DOHH2 (cell line): ENCODE results near the gene TMEM260.

Source experiments
- H3F3A ChIP-seq: fragments of 200-600 bp; sonication (generic), shearing (Covaris generic); 2 replicates; pipeline ENCODE4 v1.6.0; 2016; ENCODE audit warnings: antibody characterized with exemption, mild to moderate bottlenecking; ENCODE audit not compliant: control insufficient read depth, insufficient read depth
- H3K27ac ChIP-seq: fragments of 200-600 bp; sonication (generic); 2 replicates; pipeline ENCODE4 v1.5.1; 2014; ENCODE audit warnings: low read depth, mild to moderate bottlenecking, low read length, moderate library complexity
- H3K27me3 ChIP-seq: fragments of 200-600 bp; sonication (generic); 2 replicates; pipeline ENCODE4 v1.6.1; 2014; ENCODE audit warnings: mild to moderate bottlenecking, low read length, mixed read lengths; ENCODE audit not compliant: control insufficient read depth
- H3K36me3 ChIP-seq: fragments of 200-600 bp; sonication (generic); 2 replicates; pipeline ENCODE4 v1.6.1; 2014; ENCODE audit warnings: mild to moderate bottlenecking, low read length, moderate library complexity, mixed read lengths; ENCODE audit not compliant: control insufficient read depth
- H3K4me1 ChIP-seq: fragments of 200-600 bp; sonication (generic); 2 replicates; pipeline ENCODE4 v1.6.1; 2014; ENCODE audit warnings: mild to moderate bottlenecking, low read length, mixed read lengths; ENCODE audit not compliant: control insufficient read depth
- H3K4me2 ChIP-seq: fragments of 200-600 bp; sonication (generic); 2 replicates; pipeline ENCODE4 v1.6.0; 2014; ENCODE audit warnings: mild to moderate bottlenecking, low read length, moderate library complexity
- H3K4me3 ChIP-seq: fragments of 200-600 bp; sonication (generic); 2 replicates; pipeline ENCODE4 v1.5.1; 2014; ENCODE audit warnings: mild to moderate bottlenecking, low read length, mixed read lengths
- H3K79me2 ChIP-seq: fragments of 200-600 bp; sonication (generic); 2 replicates; pipeline ENCODE4 v1.6.1; 2014; ENCODE audit warnings: mild to moderate bottlenecking, low read length, mixed read lengths; ENCODE audit not compliant: control insufficient read depth
- H3K9me2 ChIP-seq: fragments of 200-600 bp; sonication (generic); replicated peaks from 2 replicates; pipeline ENCODE4 v1.6.1; 2014; ENCODE audit warnings: mild to moderate bottlenecking, low read length, mixed read lengths; ENCODE audit not compliant: control insufficient read depth
- H3K9me3 ChIP-seq: fragments of 200-600 bp; sonication (generic); 2 replicates; pipeline ENCODE4 v1.6.1; 2014; ENCODE audit warnings: antibody characterized with exemption, low read length, mixed read lengths; ENCODE audit not compliant: control insufficient read depth, insufficient read depth
- H4K20me1 ChIP-seq: fragments of 200-600 bp; sonication (generic); 2 replicates; pipeline ENCODE4 v1.6.0; 2014; ENCODE audit warnings: low read depth, mild to moderate bottlenecking, antibody characterized with exemption, low read length, moderate library complexity; ENCODE audit not compliant: control insufficient read depth, insufficient read depth
- CTCF ChIP-seq: fragments of 200-600 bp; sonication (generic); IDR thresholded peaks from one replicate; pipeline ENCODE4 v1.5.1; 2014; ENCODE audit warnings: antibody characterized with exemption, mild to moderate bottlenecking, low read depth, low read length; ENCODE audit not compliant: poor library complexity, severe bottlenecking
- EZH2phosphoT487 ChIP-seq: fragments of 200-600 bp; sonication (generic); IDR thresholded peaks from 2 replicates; pipeline ENCODE4 v1.6.1; 2017; ENCODE audit warnings: borderline replicate concordance, mild to moderate bottlenecking, antibody characterized with exemption, low read length, moderate library complexity, mixed read lengths

The TMEM260 gene

GRCh38 chr14:56659378-56659777 is 79.8 kb downstream of the TMEM260 start:
- Histone ChIP-seq H3K79me2 (no peaks in the 10 kb centered on the region), H3K9me3 (no peaks in the 10 kb centered on the region), H3F3A (no peaks in the 10 kb centered on the region), H3K4me1 (no peaks in the 10 kb centered on the region), H3K36me3 (no peaks in the 10 kb centered on the region), H3K27me3 (no peaks in the 10 kb centered on the region), H4K20me1 (no peaks in the 10 kb centered on the region), H3K27ac (no peak overlapping the region), H3K4me3 (no peak overlapping the region), H3K4me2 (no peak overlapping the region), H3K9me2 (no peaks in the 10 kb centered on the region)
- no peak for TF ChIP-seq EZH2phosphoT487
- TF ChIP-seq CTCF: no peak

GRCh38 chr14:56659964-56660551 is 80.5 kb downstream of the TMEM260 start:
- no peaks in the 10 kb centered on the region for H3K79me2 ChIP-seq
- no peaks in the 10 kb centered on the region for H3F3A ChIP-seq
- no peaks in the 10 kb centered on the region for H3K27me3 ChIP-seq
- H3K27ac ChIP-seq: no peak overlapping the region
- no peaks in the 10 kb centered on the region for H3K9me2 ChIP-seq
- H3K4me2 ChIP-seq: no peak overlapping the region
- no peaks in the 10 kb centered on the region for H3K4me1 ChIP-seq
- H3K36me3 ChIP-seq: no peaks in the 10 kb centered on the region
- TF ChIP-seq CTCF: peak; percentile 68
- no peak for TF ChIP-seq EZH2phosphoT487
- no peaks in the 10 kb centered on the region for H4K20me1 ChIP-seq
- H3K9me3 ChIP-seq: no peaks in the 10 kb centered on the region
- H3K4me3 ChIP-seq: no peak overlapping the region

GRCh38 chr14:56660677-56661389 is 81.2 kb downstream of the TMEM260 start:
- H3K79me2 ChIP-seq: no peaks in the 10 kb centered on the region
- H3K27ac ChIP-seq: no peak overlapping the region
- H3K27me3 ChIP-seq: no peaks in the 10 kb centered on the region
- no peak overlapping the region for H3K4me3 ChIP-seq
- no peak overlapping the region for H3K4me2 ChIP-seq
- no peaks in the 10 kb centered on the region for H3K9me3 ChIP-seq
- no peaks in the 10 kb centered on the region for H3F3A ChIP-seq
- H3K4me1 ChIP-seq: no peaks in the 10 kb centered on the region
- no peak for TF ChIP-seq EZH2phosphoT487
- no peak for TF ChIP-seq CTCF
- H4K20me1 ChIP-seq: no peaks in the 10 kb centered on the region
- H3K9me2 ChIP-seq: no peaks in the 10 kb centered on the region
- H3K36me3 ChIP-seq: no peaks in the 10 kb centered on the region
